H7 (cell line): Measurements from ENCODE around the gene PPTC7. TPM values are rescaled to one million over a fixed set of nuclear protein-coding genes. Genes with fewer than 3 reads are reported as not detected.
"Not testable (repeated sequence)": the region's sequence is repeated elsewhere in the genome, so short reads cannot be mapped to it uniquely, and the experiment has no call there.

Experiments
- DNase-seq: peaks from one replicate; pipeline ENCODE4 v3.0.0; 2012
- H3K27me3 ChIP-seq: 2 replicates; pipeline ENCODE4 v1.6.0; 2011; ENCODE audit warnings: mild to moderate bottlenecking, low read length; ENCODE audit not compliant: control insufficient read depth, insufficient read depth
- H3K36me3 ChIP-seq: replicated peaks from 2 replicates; pipeline ENCODE4 v1.5.1; 2011; ENCODE audit warnings: low read length; ENCODE audit not compliant: control insufficient read depth, insufficient read depth
- H3K4me3 ChIP-seq: 2 replicates; pipeline ENCODE4 v1.5.1; 2011; ENCODE audit warnings: low read depth, mild to moderate bottlenecking, control low read depth, low read length, moderate library complexity; ENCODE audit not compliant: insufficient read depth
- total RNA-seq: library from RNA; depleted of rRNA; stranded (reverse); fragments of >200 nt; shearing (Covaris generic); gene quantifications from 2 replicates; pipeline ENCODE4 v1.2.3, GENCODE V29; 2014

Gene PPTC7
- total RNA-seq, 1 experiment from 2014 or later = 4.6 TPM

- not testable (repeated sequence) for DNase-seq, H3K4me3 ChIP-seq, H3K27me3 ChIP-seq, H3K36me3 ChIP-seq
These were observed 24.2 kb downstream of the PPTC7 start for GRCh38 chr12:110558945-110559344.

- Histone ChIP-seq H3K36me3 (no peaks in the 10 kb centered on the region), H3K27me3 (no peaks in the 10 kb centered on the region), H3K4me3 (no peak overlapping the region)
- DNase-seq = no peak
These were observed 25.8 kb downstream of the PPTC7 start for GRCh38 chr12:110557300-110557699.

GRCh38 chr12:110556705-110557104, 26.4 kb downstream of the PPTC7 start:
- Histone ChIP-seq H3K27me3 (no peaks in the 10 kb centered on the region), H3K4me3 (no peak overlapping the region), H3K36me3 (peaks cover under 1% of the 10 kb centered on the region; the same call in 1 of the 2 replicates)
- no peak for DNase-seq

- no peaks in the 10 kb centered on the region for H3K27me3 ChIP-seq
- DNase-seq = no peak
- no peak overlapping the region for H3K4me3 ChIP-seq
- H3K36me3 ChIP-seq = peaks cover 4% of the 10 kb centered on the region; the same call in 1 of the 2 replicates
These were observed 27.3 kb downstream of the PPTC7 start for GRCh38 chr12:110555577-110556406.

GRCh38 chr12:110554184-110554583, 28.9 kb downstream of the PPTC7 start:
- Histone ChIP-seq H3K4me3 (no peak overlapping the region), H3K27me3 (no peaks in the 10 kb centered on the region), H3K36me3 (peaks cover 4% of the 10 kb centered on the region; the same call in 1 of the 2 replicates)
- no peak for DNase-seq

- Histone ChIP-seq H3K27me3 (no peaks in the 10 kb centered on the region), H3K4me3 (no peak overlapping the region), H3K36me3 (peaks cover 4% of the 10 kb centered on the region; the same call in 1 of the 2 replicates)
- no peak for DNase-seq
These were observed 32.1 kb downstream of the PPTC7 start for GRCh38 chr12:110550981-110551380.

GRCh38 chr12:110549716-110550115, 33.4 kb downstream of the PPTC7 start:
- H3K4me3 ChIP-seq = no peak overlapping the region
- DNase-seq = no peak
- H3K36me3 ChIP-seq = peaks cover 6% of the 10 kb centered on the region; the same call in 1 of the 2 replicates
- no peaks in the 10 kb centered on the region for H3K27me3 ChIP-seq

GRCh38 chr12:110548678-110549077, 34.4 kb downstream of the PPTC7 start:
- H3K27me3 ChIP-seq = no peaks in the 10 kb centered on the region
- no peak for DNase-seq
- peaks cover 6% of the 10 kb centered on the region; the same call in 1 of the 2 replicates for H3K36me3 ChIP-seq
- H3K4me3 ChIP-seq = no peak overlapping the region

- Histone ChIP-seq H3K36me3 (peaks cover 9% of the 10 kb centered on the region), H3K4me3 (no peak overlapping the region), H3K27me3 (no peaks in the 10 kb centered on the region)
- no peak for DNase-seq
These were observed 36.0 kb downstream of the PPTC7 start for GRCh38 chr12:110547090-110547489.

GRCh38 chr12:110546339-110546738, 36.8 kb downstream of the PPTC7 start:
- DNase-seq = no peak
- no peak overlapping the region for H3K4me3 ChIP-seq
- H3K27me3 ChIP-seq = no peaks in the 10 kb centered on the region
- peaks cover 5% of the 10 kb centered on the region for H3K36me3 ChIP-seq

GRCh38 chr12:110545812-110546211, 37.3 kb downstream of the PPTC7 start:
- H3K4me3 ChIP-seq = no peak overlapping the region
- peaks cover 5% of the 10 kb centered on the region for H3K36me3 ChIP-seq
- DNase-seq = no peak
- H3K27me3 ChIP-seq = no peaks in the 10 kb centered on the region

GRCh38 chr12:110545259-110545658, 37.9 kb downstream of the PPTC7 start:
- not testable (repeated sequence) for H3K27me3 ChIP-seq, H3K36me3 ChIP-seq, H3K4me3 ChIP-seq, DNase-seq

GRCh38 chr12:110543965-110544364, 39.2 kb downstream of the PPTC7 start:
- Histone ChIP-seq H3K4me3 (no peak overlapping the region), H3K36me3 (peaks cover 5% of the 10 kb centered on the region), H3K27me3 (no peaks in the 10 kb centered on the region)
- DNase-seq = no peak

GRCh38 chr12:110543252-110543959, 39.7 kb downstream of the PPTC7 start:
- Histone ChIP-seq H3K27me3 (no peaks in the 10 kb centered on the region), H3K36me3 (peaks cover 6% of the 10 kb centered on the region), H3K4me3 (no peak overlapping the region)
- no peak for DNase-seq

- Histone ChIP-seq H3K27me3 (no peaks in the 10 kb centered on the region), H3K4me3 (no peak overlapping the region), H3K36me3 (peaks cover 11% of the 10 kb centered on the region)
- DNase-seq = no peak
These were observed 43.1 kb downstream of the PPTC7 start for GRCh38 chr12:110540048-110540447.
